Lung microvascular endothelial cell (primary cell): Measurements from ENCODE around the gene TRAF3IP1. TPM values are rescaled to one million over a fixed set of nuclear protein-coding genes. Genes with fewer than 3 reads are reported as not detected.
"Not testable (repeated sequence)": the region's sequence is repeated elsewhere in the genome, so short reads cannot be mapped to it uniquely, and the experiment has no call there.

Experiments
- DNase-seq, 2 donors: peaks; one replicate each; pipeline versions ENCODE4 v3.0.0 to v3.0.0-alpha.2; 2010; ENCODE audit warnings: low read depth in 2 of 2
- total RNA-seq: library from RNA; depleted of rRNA; stranded (reverse); fragments of >200 nt; gene quantifications from 2 replicates; pipeline ENCODE4 v1.2.1, GENCODE V29; 2014

TRAF3IP1 gene
- total RNA-seq, 1 donor from 2014 or later = 2.6 TPM

GRCh38 chr2:238339814-238340213 lies 19.5 kb downstream of the TRAF3IP1 start:
- DNase-seq = no peak

GRCh38 chr2:238341536-238341935 lies 21.2 kb downstream of the TRAF3IP1 start:
- DNase-seq = no peak

- no peak for DNase-seq
These were observed 23.7 kb downstream of the TRAF3IP1 start for GRCh38 chr2:238344035-238344434.

- DNase-seq = no peak
These were observed 24.2 kb downstream of the TRAF3IP1 start for GRCh38 chr2:238344517-238344916.

GRCh38 chr2:238345297-238345968 lies 25.1 kb downstream of the TRAF3IP1 start:
- no peak for DNase-seq

- no peak for DNase-seq
These were observed 26.2 kb downstream of the TRAF3IP1 start for GRCh38 chr2:238346544-238346943.

- no peak for DNase-seq
These were observed 30.0 kb downstream of the TRAF3IP1 start for GRCh38 chr2:238350150-238350897.

GRCh38 chr2:238351315-238351714 lies 31.0 kb downstream of the TRAF3IP1 start:
- no peak for DNase-seq

- DNase-seq = no peak
These were observed 32.0 kb downstream of the TRAF3IP1 start for GRCh38 chr2:238352361-238352760.

GRCh38 chr2:238358769-238359168 lies 38.5 kb downstream of the TRAF3IP1 start:
- no peak for DNase-seq

GRCh38 chr2:238359403-238359802 lies 39.1 kb downstream of the TRAF3IP1 start:
- DNase-seq = no peak

GRCh38 chr2:238361877-238362276 lies 41.6 kb downstream of the TRAF3IP1 start:
- no peak for DNase-seq

GRCh38 chr2:238362626-238363025 lies 42.3 kb downstream of the TRAF3IP1 start:
- no peak for DNase-seq

- DNase-seq = no peak
These were observed 49.3 kb downstream of the TRAF3IP1 start for GRCh38 chr2:238369591-238370040.

GRCh38 chr2:238370094-238370822 lies 49.9 kb downstream of the TRAF3IP1 start:
- DNase-seq = no peak

- peak; percentile 66 to 81 for DNase-seq
These were observed 50.6 kb downstream of the TRAF3IP1 start for GRCh38 chr2:238370823-238371372.

GRCh38 chr2:238372277-238372676 lies 52.0 kb downstream of the TRAF3IP1 start:
- not testable (repeated sequence) for DNase-seq

- peak in 1 of 2 donors; percentile 76 for DNase-seq
These were observed 56.6 kb downstream of the TRAF3IP1 start for GRCh38 chr2:238376884-238377391.

GRCh38 chr2:238378230-238379095 lies 58.1 kb downstream of the TRAF3IP1 start:
- no peak for DNase-seq

- peak; percentile 68 to 84 for DNase-seq
These were observed 58.9 kb downstream of the TRAF3IP1 start for GRCh38 chr2:238379096-238379810.
